Measurements from ENCODE around the gene FPR2.

FPR2 gene

DNA sequence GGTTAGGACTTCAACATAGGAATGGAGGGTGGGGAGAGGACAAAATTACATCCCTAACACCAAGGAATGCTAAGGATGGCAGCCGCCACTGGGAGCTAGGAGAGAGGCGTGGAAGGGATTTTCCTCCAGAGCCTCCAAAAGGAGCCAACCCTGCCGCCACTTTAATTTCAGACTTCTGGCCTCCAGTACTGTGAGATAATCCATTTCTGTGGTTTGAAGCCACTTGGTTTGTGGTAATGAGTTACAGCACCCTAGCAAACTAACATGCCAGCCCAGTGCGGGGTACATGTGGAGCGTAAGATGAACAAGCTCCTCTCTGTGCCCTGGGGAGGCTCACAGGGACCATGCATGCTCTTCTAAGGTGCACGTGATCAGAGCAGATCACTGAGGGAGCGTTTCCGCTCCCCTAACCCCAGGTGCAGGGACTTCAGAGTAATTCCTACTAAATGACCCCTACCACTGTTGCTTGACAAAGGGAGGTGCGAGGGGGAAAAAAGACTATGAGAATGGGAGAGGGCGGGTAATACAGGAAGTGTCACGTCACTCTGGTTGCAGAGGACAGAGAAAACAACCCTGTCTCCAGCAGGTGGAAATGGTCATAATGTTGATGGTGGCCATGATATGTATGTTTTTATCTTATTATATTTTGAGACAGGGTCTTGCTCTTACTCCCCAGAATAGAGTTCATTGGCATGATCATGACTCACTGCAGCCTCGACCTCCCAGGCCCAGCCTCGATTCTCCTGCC is 21.3 kb upstream of the FPR2 start:
- DNase-seq (ENCODE audit: extremely low spot score) = no peak
- TF ChIP-seq, protein P1, sequence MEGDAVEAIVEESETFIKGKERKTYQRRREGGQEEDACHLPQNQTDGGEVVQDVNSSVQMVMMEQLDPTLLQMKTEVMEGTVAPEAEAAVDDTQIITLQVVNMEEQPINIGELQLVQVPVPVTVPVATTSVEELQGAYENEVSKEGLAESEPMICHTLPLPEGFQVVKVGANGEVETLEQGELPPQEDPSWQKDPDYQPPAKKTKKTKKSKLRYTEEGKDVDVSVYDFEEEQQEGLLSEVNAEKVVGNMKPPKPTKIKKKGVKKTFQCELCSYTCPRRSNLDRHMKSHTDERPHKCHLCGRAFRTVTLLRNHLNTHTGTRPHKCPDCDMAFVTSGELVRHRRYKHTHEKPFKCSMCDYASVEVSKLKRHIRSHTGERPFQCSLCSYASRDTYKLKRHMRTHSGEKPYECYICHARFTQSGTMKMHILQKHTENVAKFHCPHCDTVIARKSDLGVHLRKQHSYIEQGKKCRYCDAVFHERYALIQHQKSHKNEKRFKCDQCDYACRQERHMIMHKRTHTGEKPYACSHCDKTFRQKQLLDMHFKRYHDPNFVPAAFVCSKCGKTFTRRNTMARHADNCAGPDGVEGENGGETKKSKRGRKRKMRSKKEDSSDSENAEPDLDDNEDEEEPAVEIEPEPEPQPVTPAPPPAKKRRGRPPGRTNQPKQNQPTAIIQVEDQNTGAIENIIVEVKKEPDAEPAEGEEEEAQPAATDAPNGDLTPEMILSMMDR (IDR thresholded peaks at IDR 0.05; ENCODE audit: control extremely low read depth, extremely low read depth, low read depth, missing control alignments) = no peak
- CTCF ChIA-PET = no interaction called here
- POLR2A ChIA-PET = no interaction called here

GRCh38 chr19:51740356-51740755 is 20.6 kb upstream of the FPR2 start:
- ChIA-PET POLR2A (no interaction called here), CTCF (no interaction called here)
- no peak for DNase-seq (ENCODE audit: extremely low spot score)
- TF ChIP-seq, protein P1 (IDR thresholded peaks at IDR 0.05; ENCODE audit: control extremely low read depth, extremely low read depth, low read depth, missing control alignments) = no peak

DNA sequence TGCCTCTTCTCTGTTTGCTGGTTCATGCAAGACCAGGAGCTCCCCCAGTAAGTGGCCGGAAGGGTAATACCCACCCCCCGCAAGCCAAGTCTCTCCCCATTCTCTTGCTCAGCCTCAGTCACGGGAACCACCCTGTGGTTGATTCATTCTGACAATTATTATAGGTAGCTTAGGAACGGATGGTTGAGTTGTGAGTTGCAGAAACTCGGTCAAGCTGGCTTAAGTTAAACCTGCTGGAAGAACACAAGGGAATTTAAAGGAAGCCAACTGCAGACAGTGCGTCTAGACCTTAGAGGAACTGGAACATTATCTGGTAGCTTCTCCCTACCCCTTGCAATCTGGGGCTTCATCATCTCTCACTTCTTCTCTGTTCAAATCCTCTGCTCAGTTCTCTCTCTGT is 18.2 kb upstream of the FPR2 start:
- TF ChIP-seq, protein P1 (IDR thresholded peaks at IDR 0.05; ENCODE audit: control extremely low read depth, extremely low read depth, low read depth, missing control alignments) = no peak
- ChIA-PET POLR2A (no interaction called here), CTCF (interaction anchor here (1.8 kb wide), 1 partner anchor 35 kb away, joined by 6 read pairs; no protein-coding TSS in a partner anchor)
- DNase-seq (ENCODE audit: extremely low spot score) = no peak

- DNase-seq (ENCODE audit: extremely low spot score) = no peak
- ChIA-PET POLR2A (no interaction called here), CTCF (interaction anchor here (1.8 kb wide), 1 partner anchor 34 kb away, joined by 6 read pairs; no protein-coding TSS in a partner anchor)
- TF ChIP-seq, protein P1 (IDR thresholded peaks at IDR 0.05; ENCODE audit: control extremely low read depth, extremely low read depth, low read depth, missing control alignments) = no peak
Measured at GRCh38 chr19:51743405-51743804, 17.6 kb upstream of the FPR2 start.

GRCh38 chr19:51746731-51747130 is 14.2 kb upstream of the FPR2 start:
- ChIA-PET CTCF (no interaction called here), POLR2A (no interaction called here)
- no peak for DNase-seq (ENCODE audit: extremely low spot score)
- TF ChIP-seq, protein P1 (IDR thresholded peaks at IDR 0.05; ENCODE audit: control extremely low read depth, extremely low read depth, low read depth, missing control alignments) = no peak

DNA sequence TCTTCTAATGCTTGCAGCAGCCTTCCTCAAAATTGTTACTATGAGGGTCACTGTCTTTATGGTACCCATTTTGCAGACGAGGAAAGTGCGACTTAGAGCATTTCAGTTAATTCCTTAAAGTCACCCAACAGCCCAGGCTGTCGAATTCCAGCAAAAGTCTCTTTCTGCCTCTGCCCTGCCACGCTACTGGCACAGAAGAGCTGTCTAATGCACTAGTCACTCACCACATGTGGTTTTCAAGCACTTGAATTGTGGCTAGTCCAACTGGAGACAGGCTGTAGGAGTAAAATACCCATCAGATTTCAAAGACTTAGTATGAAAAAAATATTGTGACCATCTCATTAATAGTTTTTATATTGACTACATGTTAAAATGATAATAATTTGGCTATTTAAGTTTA is 11.0 kb upstream of the FPR2 start:
- TF ChIP-seq, protein P1 (IDR thresholded peaks at IDR 0.05; ENCODE audit: control extremely low read depth, extremely low read depth, low read depth, missing control alignments) = no peak
- DNase-seq (ENCODE audit: extremely low spot score) = no peak
- CTCF ChIA-PET = interaction anchor here (0.8 kb wide), 1 partner anchor 28 kb away, joined by 3 read pairs; no protein-coding TSS in a partner anchor
- POLR2A ChIA-PET = no interaction called here

Measured in GM10248 (cell line).